SK-MEL-5 (cell line): ENCODE measurements around the gene VAT1. TPM values are rescaled to one million over a fixed set of nuclear protein-coding genes. Genes with fewer than 3 reads are reported as not detected.
"Not testable (repeated sequence)": the region's sequence is repeated elsewhere in the genome, so short reads cannot be mapped to it uniquely, and the experiment has no call there.

Experiments
- DNase-seq: peaks from one replicate; pipeline ENCODE4 v3.0.0-alpha.2; 2016; ENCODE audit warnings: low read depth, low spot score
- in situ Hi-C: cut with HindIII; loops from 2 replicates; pipeline ENCODE4 v1.10.0; 2016; ENCODE audit warnings: low sequenced_read_pairs, high pct_unique_total_duplicates, low pct_unique_long_range_greater_than_20kb
- polyA plus RNA-seq, 2 experiments: library from polyadenylated mRNA; depleted of rRNA; stranded (reverse); fragments of >200 nt; gene quantifications; 2 replicates each; pipeline ENCODE4 v1.2.3, GENCODE V29; 2015
- total RNA-seq: library from RNA; depleted of rRNA; stranded (reverse); fragments of >200 nt; shearing (Covaris generic); gene quantifications from 2 replicates; pipeline ENCODE4 v1.2.3, GENCODE V29; 2014; rRNA removed

Gene VAT1
- 315 and 329 TPM in 2 replicates for total RNA-seq
- polyA plus RNA-seq (2015; cell fraction: cytosol; rRNA removed) = 376 and 466 TPM in 2 replicates
- 88.2 and 111 TPM in 2 replicates for polyA plus RNA-seq (2015; cell fraction: nucleus; rRNA removed)

DNA sequence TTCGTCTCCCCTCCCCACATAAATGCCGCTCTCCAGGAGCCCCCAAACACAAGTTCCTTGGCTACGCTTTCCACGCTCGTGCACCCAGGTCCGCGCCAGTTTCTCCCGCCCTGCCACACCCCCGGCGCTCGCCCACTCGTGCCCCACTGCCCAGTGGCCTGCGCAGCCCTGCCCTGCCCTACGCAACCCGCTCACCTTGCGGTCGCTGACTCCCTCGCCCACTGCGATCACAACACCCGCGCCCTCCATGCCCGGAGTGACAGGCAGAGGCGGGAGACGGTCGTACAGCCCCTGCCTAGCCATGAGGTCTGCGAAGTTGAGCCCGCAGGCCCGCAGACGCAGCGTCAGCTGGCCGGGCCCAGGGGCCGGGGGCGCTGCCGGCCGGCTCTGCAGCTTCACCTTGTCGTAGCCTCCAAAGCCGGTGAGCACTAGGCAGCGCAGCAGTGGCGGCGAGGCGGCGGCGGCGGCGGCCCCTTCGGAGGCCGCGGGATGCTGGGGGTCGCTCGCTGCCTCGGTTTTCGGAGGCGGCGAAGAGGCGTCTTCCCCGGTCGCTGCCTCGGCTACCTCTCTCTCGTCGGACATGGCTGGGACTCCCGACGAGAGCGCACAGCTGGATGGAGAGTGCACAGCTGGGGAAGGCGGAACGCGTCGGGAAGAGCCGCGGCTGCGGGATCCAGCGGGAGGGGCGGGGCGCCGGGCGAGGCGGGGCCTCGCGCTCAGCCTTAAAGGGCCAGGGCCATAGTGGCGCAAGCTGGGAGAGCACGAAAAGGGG lies at the start of gene VAT1:
VAT1 (minus strand) TSS at position 645 of the 772 bp plus-strand sequence; CDS start at position 582, 63 bp downstream.
- in situ Hi-C loops = no loop called here
- peak; percentile 84 for DNase-seq

- DNase-seq = no peak
- in situ Hi-C loops = no loop called here
Measured at GRCh38 chr17:43070872-43071271, 48.7 kb upstream of the VAT1 start.

GRCh38 chr17:43070257-43070656 lies 48.1 kb upstream of the VAT1 start:
- DNase-seq = no peak
- in situ Hi-C loops = no loop called here

DNA sequence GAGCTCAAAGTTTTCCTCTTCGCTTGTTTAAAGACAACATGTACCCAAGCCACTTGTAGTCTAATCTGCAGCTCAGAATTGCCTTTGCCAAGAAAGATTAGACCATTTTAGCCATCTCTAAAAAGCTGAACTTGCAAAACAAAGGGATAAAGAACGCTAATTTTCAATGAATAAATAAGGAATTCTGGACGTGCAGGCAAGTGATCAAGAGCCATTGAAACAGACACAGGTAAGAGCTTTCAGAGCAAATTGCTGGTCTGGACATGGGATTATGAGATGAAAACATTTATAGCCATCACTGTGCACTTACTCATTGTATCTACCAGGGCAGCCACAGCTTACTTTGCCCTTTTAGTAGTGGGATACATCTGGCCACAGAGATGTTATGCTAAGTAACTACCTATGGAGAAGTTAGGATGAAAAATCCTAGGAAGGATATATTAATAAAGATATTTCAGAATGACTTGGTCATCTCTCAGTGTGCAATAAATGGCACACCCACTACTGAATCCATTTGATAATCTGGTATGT lies 47.2 kb upstream of the VAT1 start:
- in situ Hi-C loops = no loop called here
- DNase-seq = no peak

DNA sequence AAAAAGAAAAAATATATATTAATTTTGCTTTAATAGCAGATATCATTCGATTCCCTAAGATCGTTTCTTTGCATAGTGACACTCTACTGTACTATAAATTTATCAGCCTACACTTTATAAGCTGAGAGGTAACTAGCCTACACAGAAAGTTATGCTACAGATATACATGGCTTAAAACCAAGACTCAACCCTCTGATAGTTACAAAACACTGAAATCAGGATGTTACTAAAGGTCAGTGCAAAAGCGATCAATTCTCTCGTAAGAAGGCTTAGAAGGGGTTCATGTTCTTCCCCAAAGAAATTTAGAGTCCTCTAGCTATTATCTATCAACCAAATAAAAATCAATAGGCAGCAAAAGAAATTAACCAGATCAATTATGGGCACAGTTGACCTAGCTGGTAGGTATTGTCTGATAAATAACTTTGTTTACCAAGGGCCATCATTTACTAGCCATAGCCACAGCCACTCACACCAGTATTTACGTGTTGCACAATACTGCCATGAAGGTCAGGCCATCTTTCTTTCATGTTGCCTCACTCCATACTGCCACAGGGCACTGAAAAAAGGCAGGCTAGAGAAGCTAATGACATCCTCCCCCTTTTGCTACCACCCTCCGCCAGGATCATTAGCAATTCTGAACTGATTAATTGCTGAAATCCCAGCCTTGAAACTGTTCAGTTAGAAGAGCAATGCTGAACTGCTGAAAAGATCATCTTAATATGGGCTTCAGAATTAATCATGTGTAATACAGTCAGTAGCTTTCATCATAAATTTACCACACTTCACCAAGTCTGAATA lies 46.6 kb upstream of the VAT1 start:
- in situ Hi-C loops = no loop called here
- DNase-seq = peak; percentile 41

GRCh38 chr17:43062984-43063638 lies 40.9 kb upstream of the VAT1 start:
- no peak for DNase-seq
- in situ Hi-C loops = no loop called here

- DNase-seq = no peak
- in situ Hi-C loops = no loop called here
Measured at GRCh38 chr17:43056051-43056450, 33.9 kb upstream of the VAT1 start.

DNA sequence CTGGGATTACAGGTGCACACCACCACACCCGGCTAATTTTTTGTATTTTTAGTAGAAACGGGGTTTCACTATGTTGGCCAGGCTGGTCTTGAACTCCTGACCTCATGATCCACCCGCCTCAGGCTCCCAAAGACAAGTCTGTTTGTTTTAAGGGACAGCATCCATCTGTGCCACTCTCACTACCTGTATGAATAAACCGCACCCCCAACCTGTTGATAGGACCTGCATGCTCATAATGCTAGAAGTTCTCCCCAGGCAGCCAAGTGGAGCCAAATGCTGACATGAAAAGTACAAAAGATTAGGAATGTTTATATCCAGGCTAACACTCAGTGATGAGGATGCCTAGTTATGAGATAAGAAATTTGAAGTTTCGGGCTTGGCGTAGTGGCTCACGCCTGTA lies 30.8 kb upstream of the VAT1 start:
- DNase-seq, in situ Hi-C loops: not testable (repeated sequence)

GRCh38 chr17:43051969-43052368 lies 29.8 kb upstream of the VAT1 start:
- in situ Hi-C loops = no loop called here
- no peak for DNase-seq

- no peak for DNase-seq
- in situ Hi-C loops = no loop called here
Measured at GRCh38 chr17:43044024-43044423, 21.8 kb upstream of the VAT1 start.

DNA sequence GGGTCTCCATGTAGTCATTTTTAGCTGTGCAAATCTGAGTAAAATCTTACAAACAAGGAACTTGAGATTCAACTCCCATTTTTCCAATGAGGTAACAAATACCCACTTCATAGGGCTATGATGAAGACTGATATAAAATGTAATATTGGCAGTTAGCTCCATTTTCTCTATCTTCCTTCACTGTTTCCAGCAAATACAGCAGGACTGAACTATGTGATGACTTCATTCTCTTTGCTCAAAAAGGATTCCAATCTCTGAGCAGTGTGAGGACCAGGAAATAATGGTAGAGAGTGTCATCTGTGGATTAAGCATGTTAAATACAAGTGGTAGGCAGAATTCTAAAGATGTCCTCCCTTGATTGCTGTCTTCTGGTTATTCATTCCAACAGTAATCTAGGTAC lies 21.1 kb upstream of the VAT1 start:
- in situ Hi-C loops = no loop called here
- DNase-seq = no peak

- in situ Hi-C loops = no loop called here
Measured at GRCh38 chr17:43042025-43042628, 19.9 kb upstream of the VAT1 start.

GRCh38 chr17:43040655-43041054 lies 18.5 kb upstream of the VAT1 start:
- no peak for DNase-seq
- in situ Hi-C loops = no loop called here

More at GRCh38 chr17:43042025-43042628, 19.9 kb upstream of the VAT1 start:
- DNase-seq = no peak

DNA sequence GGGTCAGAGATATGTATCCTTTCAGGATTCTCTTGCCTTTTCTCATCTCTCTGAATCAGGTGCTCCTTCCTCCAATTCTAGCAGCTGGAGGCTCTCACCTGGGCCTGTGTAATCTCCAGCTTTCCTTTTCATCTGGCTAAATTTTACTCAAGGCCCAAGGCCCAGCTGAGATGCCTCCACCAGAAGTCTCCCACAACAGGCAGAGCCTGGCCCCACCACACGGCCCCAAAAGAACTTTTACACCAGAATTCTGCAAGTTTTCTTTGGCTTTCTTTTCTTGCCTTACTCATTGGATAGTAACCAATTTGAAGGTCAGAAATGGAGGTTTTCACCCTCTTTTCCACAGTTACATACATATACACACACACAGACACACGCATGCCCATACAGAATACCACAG lies 17.5 kb upstream of the VAT1 start:
- no peak for DNase-seq
- in situ Hi-C loops = no loop called here

- DNase-seq = no peak
- in situ Hi-C loops = no loop called here
Measured at GRCh38 chr17:43034894-43035293, 12.7 kb upstream of the VAT1 start.

- DNase-seq = no peak
- in situ Hi-C loops = no loop called here
Measured at GRCh38 chr17:43033948-43034881, 12.0 kb upstream of the VAT1 start.

GRCh38 chr17:43031666-43032065 lies 9.5 kb upstream of the VAT1 start:
- in situ Hi-C loops = no loop called here
- DNase-seq = no peak
